Measurements from ENCODE around the gene CELF2.

Gene CELF2

DNA sequence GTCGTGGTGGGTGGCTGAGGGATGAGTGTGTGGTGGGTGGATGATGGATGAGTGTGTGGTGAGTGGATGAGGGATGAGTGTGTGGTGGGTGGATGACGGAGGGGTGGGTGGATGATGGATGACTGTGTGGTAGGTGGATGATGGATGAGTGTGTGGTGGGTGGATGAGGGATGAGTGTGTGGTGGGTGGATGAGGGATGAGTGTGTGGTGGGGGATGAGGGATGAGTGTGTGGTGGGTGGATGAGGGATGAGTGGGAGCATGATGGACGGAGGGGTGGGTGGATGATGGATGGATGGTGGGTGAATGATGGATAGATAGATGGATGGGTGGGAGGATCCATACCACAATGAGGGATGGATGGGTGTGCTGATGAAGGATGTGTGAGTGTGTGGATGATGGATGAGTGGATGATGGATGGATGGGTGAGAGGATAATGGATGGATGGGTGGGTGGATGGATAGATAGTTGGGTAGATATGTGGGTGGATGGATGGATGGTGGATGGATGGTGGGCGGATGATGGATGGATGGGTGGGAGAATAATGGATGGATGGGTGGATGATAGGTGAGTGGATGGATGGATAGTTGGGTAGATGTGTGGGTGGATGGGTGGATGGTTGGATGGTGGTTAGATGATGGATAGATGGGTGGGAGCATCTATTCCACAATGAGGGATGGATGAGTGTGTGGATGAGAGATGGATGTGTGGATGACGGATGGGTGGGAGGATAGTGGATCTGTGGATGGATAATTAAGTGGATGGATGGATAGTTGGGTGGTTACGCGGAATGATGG is 266.8 kb downstream of the CELF2 start:
- no peak for DNase-seq

DNA sequence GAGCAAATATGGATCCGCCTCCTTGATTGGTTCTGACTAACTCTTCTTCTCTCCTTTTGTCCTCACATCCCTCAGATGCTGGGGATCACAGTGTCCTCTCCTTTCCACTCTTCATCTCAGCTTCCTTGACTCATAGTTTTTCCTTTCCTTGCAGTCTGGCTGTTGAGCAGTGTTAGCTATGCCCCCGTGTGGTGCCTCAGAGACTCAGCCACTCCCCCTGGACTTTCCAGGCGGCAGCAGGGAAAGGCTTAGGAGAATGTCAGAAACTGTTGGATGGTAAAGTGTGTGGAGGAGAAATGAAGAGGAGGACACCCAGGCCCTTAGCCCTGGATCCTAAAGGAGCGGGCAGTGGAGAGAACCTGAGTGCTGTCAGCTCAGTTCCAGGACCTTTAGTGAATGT is 267.5 kb downstream of the CELF2 start:
- no peak for DNase-seq

DNA sequence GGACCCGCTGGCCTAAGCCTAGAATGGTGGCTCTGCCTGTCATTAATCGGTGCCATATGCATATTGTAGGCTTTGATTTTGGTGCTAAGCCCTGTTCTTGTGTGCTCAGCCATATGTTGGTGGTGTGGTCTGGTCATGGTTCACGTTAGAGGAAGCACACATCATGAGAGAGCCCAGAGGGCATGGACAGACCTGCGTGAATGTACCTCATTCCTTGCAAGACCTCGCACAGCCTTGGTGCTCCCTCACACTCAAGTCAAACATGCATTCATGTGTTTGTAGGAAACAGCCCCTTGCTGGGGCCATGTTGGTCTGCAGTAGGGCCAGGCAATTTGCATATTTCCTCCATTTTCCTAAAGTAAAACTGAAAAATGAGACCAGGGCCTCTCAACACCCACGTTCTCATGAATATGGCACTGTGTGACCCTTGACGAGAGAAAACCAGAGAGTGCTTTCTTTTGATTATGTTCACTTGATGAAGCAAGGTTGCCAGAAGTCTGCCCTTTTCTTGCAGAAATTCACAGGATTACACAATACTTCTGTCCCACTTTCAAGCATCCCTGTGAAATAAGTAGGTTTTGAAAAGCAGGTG is 268.7 kb downstream of the CELF2 start:
- DNase-seq = no peak

DNA sequence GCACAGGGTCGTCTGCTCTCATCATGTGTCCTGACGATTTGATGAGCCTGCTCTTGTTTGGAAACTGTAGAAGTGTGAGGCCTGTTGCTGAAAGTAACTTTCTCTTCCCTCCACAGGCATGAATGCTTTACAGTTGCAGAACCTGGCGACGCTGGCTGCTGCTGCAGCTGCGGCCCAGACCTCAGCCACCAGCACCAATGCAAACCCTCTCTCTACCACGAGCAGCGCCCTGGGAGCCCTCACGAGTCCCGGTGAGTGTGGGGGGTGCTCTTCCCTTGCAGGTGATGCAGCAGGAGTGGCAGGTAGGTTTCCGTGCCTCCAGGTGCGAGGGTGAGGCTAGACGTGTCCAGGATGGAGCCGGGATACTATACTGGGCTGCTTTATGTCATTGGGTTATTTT is 270.6 kb downstream of the CELF2 start:
- no peak for DNase-seq

GRCh38 chr10:11290156-11290890 is 272.7 kb downstream of the CELF2 start:
- no peak for DNase-seq

- no peak for DNase-seq
Observed at GRCh38 chr10:11292576-11293302, 275.1 kb downstream of the CELF2 start.

GRCh38 chr10:11293332-11293731 is 275.7 kb downstream of the CELF2 start:
- no peak for DNase-seq

DNA sequence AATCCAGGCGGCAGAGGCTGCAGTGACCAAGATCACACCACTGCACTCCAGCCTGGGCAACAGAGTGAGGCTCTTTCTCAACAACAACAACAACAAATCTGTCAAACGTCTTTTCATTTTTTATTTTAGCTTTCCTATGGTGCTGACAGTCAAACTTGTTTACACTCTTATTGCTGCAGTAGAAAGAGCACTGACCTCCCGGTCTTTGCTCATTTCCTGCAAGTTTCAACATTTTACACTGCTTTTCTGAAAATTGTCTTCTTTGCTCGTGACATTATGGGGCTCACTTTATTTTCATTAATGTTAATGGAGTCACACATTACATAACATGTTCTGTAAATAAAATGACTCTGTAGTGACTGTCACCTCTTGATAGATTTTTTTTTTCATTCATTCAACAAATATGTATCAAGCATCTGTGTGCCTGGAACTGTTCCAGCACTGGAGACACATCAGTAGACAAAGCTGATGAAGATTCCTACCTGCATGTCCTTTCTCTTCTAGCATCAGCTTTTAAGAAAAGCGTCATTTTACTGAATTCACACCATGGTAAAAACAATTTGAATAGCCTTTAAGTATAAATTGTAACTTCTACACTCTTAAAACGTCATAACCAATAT is 277.3 kb downstream of the CELF2 start:
- DNase-seq = no peak

GRCh38 chr10:11295492-11295891 is 277.8 kb downstream of the CELF2 start:
- DNase-seq = no peak

GRCh38 chr10:11297136-11297535 is 279.5 kb downstream of the CELF2 start:
- no peak for DNase-seq

GRCh38 chr10:11298116-11298515 is 280.4 kb downstream of the CELF2 start:
- no peak for DNase-seq

DNA sequence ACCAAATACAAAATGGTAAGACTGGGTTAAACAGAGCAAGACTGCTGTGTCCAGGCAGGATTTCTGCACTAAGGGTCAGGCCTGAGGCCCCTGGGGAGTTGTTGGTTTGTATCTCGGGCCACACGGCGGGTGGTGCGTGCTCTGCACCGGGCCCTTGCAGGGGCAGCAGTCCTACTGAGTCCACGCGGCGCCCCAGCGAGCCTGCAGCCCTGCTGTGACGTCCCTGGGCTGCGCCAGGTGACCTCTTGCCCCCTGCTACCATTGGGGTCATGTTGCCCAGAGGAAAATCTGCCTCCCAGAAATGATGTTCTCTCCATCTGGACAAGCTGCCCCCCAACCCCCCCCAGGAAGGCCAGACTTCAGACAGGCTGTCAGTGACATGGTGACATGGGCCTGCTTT is 281.5 kb downstream of the CELF2 start:
- DNase-seq = no peak

DNA sequence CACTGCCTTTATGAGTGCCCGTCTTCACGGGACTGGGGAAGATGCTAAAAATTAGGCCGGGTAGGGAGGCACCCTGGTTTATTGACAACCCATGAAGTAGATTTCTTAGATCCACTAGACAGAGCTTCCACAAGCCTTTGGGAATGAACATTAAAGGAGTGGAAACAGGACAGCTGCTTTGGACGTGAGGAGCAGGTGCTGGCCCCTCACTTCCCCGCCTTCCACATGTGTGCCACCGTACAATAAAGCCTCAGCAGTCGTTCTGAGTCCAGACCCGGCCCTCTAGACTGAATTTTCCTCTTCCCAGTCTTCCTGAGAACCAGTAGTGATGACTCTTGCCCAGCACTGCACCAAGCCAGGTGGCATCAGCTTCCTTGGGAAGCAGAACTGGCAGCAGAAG is 282.4 kb downstream of the CELF2 start:
- no peak for DNase-seq

- no peak for DNase-seq
Observed at GRCh38 chr10:11300563-11300962, 282.9 kb downstream of the CELF2 start.

DNA sequence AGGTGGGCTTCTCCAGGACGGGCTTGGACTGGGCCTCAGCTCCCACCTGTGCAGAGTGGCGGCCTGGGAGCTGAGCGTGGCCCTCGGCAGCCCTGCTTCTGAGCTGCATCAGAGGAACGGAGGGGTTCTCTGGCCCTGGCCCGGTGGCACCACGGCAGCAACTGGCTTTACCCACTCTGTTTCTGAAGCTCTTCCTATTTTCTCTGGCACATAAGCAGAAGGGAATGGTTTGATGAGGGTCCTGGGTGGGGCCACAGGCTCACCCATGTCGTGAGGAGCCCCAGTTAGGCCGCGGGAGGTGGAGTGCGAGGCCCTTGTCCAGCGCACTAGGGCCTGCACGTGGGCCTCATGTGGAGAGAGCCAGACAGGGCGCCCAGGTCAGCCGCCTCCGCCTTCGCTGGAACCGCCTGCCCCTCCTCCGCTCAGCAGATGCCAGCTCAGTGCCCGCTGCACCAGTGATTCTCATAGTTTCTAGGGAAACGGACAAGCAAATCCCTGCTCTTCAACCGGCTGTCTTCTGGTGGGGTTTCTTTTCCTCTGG is 284.0 kb downstream of the CELF2 start:
- no peak for DNase-seq

DNA sequence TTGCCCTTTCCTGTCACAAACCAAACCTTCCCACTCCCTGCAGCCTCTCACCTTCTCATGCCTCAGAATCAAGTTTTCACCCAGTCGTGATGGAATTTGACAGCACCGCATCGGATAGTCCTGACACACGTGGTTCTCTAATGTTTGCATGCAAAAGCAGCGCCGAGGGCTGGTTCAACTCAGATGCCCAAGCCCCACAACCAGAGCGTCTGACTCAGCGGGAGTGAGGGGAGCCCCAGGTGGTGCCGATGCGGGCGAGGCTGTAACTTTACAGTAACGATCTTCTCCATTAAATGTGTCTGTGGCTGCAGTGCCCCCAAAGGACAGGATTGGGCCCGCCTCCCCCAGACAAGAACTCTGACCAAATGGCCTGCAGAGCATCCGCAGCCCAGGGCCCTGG is 284.5 kb downstream of the CELF2 start:
- DNase-seq = no peak

DNA sequence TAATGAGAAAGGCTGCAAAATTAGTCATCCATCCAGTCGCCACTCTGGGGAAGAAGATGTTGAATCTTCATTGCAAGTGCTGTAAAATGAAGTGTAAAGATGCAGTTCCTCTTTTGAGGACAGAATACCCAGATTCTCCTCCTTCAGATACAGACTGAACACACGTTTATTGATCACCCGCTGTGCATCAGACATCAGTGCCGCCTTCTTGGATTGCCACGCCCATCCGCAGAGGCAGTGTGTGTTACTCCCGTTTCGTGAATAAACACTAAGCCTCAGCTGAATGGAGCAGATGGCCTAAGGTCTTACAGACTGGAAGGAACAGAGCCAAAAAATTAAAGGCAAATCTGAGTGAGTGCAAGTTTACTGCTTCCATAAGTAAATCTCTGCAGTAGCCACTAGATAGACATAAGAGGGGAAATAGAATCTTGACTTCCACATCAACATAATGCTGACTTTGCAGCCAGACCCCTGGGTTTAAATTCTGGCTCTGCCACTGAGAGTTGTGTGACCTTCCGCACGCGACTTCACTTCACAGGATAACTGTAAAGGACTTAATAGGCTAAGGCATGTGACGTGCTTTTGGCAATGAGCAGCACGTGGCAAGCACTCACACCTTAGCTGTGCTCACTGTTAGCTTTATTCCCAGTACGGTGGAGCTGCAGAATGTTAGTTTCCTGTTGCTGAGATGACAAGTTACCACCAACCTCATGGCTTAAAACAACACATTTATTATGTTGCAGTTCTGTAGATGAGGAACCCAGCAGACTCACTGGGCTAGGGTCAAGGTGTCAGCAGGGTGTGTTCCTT is 285.9 kb downstream of the CELF2 start:
- no peak for DNase-seq

GRCh38 chr10:11304906-11305585 is 287.4 kb downstream of the CELF2 start:
- no peak for DNase-seq

DNA sequence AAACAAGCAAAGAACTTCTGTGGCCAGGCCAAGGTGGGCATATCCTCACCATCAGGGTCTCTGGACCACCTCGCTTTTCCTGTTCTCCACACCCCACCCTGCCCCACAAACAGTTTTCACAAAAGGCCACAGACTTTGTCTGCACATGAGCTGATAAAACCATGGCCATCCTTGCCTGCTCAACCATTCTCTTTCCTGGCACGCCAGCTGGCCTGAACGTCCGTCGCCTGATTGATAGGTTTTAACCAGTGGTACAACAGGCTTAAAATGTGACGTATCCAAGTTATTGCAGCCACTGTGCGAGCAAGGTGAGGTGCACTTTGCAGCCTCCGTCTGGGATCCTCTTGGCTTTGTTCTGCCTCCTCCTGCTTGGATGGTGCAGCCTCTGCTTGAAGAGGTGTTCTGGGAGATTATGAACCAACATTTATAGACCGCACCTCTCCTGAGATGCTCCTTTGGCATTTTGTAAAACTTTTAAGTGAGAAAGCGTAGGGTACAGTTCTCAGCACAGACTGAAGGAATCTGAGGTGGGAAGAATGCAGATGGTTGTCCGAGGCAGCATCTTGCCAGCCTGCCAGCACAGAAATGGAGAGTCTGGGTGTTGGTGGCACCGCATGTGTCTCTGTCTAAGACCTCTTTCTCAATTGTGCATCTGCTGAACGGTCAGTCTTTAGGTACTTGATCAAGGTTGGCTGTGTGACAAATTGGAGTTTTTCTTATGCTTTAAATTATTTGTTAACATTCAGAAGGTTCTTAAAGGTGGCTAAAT is 288.3 kb downstream of the CELF2 start:
- DNase-seq = no peak

DNA sequence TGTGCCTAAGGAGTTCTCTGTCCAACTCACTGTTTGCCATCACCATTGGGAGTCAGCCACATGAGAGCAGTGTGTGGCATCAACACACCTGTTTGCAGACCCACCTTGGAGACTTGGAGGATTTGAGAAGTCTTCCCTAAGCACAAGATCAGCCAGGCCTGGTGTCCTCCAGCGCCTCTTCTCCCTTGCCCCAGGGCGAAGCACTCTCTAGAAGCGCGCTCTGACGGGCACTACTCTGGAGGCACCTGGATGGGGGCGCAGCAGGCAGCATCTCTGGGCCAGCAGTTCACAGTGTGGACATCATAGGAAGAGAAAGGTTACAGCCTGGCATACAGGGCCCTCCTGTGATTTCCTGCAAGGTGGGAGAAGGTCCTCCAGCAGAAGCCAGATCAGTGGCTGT is 289.3 kb downstream of the CELF2 start:
- DNase-seq = no peak
